Peyer's patch (tissue), 4 donors: ENCODE data around the gene L1CAM.

Source experiments
- CTCF ChIP-seq, 6 experiments: fragments of 450-650 bp in 4 of 6; fragments of 200-600 bp in 2 of 6; sonication (generic) in 1 of 6; IDR thresholded peaks; one replicate each; pipeline ENCODE4 v1.5.1; 2017 to 2019; ENCODE audit warnings: antibody characterized with exemption in 6 of 6, mild to moderate bottlenecking in 3 of 6, moderate library complexity in 1 of 6
- POLR2A ChIP-seq, 2 donors: fragments of 450-650 bp; IDR thresholded peaks; one replicate each; pipeline ENCODE4 v1.5.1; 2017; ENCODE audit warnings: antibody characterized with exemption in 2 of 2, mild to moderate bottlenecking in 2 of 2, moderate library complexity in 2 of 2

GRCh38 chrX:153931748-153932147 lies 45.8 kb upstream of the L1CAM start:
- TF ChIP-seq CTCF (IDR thresholded peaks at IDR 0.05), result no peak
- TF ChIP-seq POLR2A (IDR thresholded peaks at IDR 0.05), result no peak
